CD8-positive, alpha-beta memory T cell (primary cell): Measurements from ENCODE around the gene PDCD1LG2. TPM values are rescaled to one million over a fixed set of nuclear protein-coding genes. Genes with fewer than 3 reads are reported as not detected.
A peak's percentile ranks its signal among the peaks of the same experiment; 100 is the strongest.

Experiments
- CTCF ChIA-PET: fragments of 350-600 bp; sonication (Branson Sonifier 250); formaldehyde crosslinking; loops from one replicate; lab custom pipeline; 2021; ENCODE audit warnings: antibody characterized with exemption; lab: Charles Lee
- POLR2A ChIA-PET: fragments of 350-600 bp; sonication (Branson Sonifier 250); formaldehyde crosslinking; loops from one replicate; lab custom pipeline; 2021; ENCODE audit warnings: antibody characterized with exemption; lab: Charles Lee
- DNase-seq, 5 donors: peaks; one replicate each; pipeline versions ENCODE4 v3.0.0 to v3.0.0-alpha.2; 2020 to 2022; ENCODE audit warnings: mixed read lengths in 1 of 5
- H3K27ac ChIP-seq: one replicate; pipeline ENCODE4 v1.7.0; 2013; ENCODE audit warnings: low read depth, mild to moderate bottlenecking, low read length, moderate library complexity
- H3K27me3 ChIP-seq: 2 replicates; pipeline ENCODE4 v1.7.0; 2013; ENCODE audit warnings: low read length, mild to moderate bottlenecking; ENCODE audit not compliant: insufficient read depth, poor library complexity, severe bottlenecking
- H3K36me3 ChIP-seq: 2 replicates; pipeline ENCODE4 v1.7.0; 2013; ENCODE audit warnings: mild to moderate bottlenecking, low read length, moderate library complexity; ENCODE audit not compliant: insufficient read depth
- H3K4me1 ChIP-seq: 2 replicates; pipeline ENCODE4 v1.7.0; 2013; ENCODE audit warnings: mild to moderate bottlenecking, low read length, moderate library complexity; ENCODE audit not compliant: insufficient read depth
- H3K4me3 ChIP-seq: 2 replicates; pipeline ENCODE4 v1.7.0; 2013; ENCODE audit warnings: mild to moderate bottlenecking, low read length
- H3K9me3 ChIP-seq: 2 replicates; pipeline ENCODE4 v1.7.0; 2013; ENCODE audit warnings: mild to moderate bottlenecking, low read length
- H3K27ac Mint-ChIP-seq, 8 donors: one replicate each; pipeline ENCODE4 v1.8.0; 2020 to 2021; ENCODE audit warnings: mixed read lengths in 8 of 8, mild to moderate bottlenecking in 6 of 8, inconsistent platforms in 3 of 8, moderate library complexity in 3 of 8
- H3K27me3 Mint-ChIP-seq, 2 donors: one replicate each; pipeline ENCODE4 v1.8.0; 2020 to 2021; ENCODE audit warnings: mixed read lengths in 2 of 2, mild to moderate bottlenecking in 1 of 2, moderate library complexity in 1 of 2
- H3K36me3 Mint-ChIP-seq, 3 donors: one replicate each; pipeline ENCODE4 v1.8.0; 2020 to 2021; ENCODE audit warnings: mixed read lengths in 3 of 3, inconsistent platforms in 1 of 3, mild to moderate bottlenecking in 1 of 3
- H3K4me1 Mint-ChIP-seq, 3 donors: one replicate each; pipeline ENCODE4 v1.8.0; 2020 to 2021; ENCODE audit warnings: mixed read lengths in 3 of 3, inconsistent platforms in 1 of 3, mild to moderate bottlenecking in 1 of 3
- H3K4me3 Mint-ChIP-seq, 7 donors: one replicate each; pipeline ENCODE4 v1.8.0; 2020 to 2021; ENCODE audit warnings: mixed read lengths in 7 of 7, mild to moderate bottlenecking in 6 of 7, moderate library complexity in 4 of 7, inconsistent platforms in 2 of 7
- H3K9me3 Mint-ChIP-seq, 5 donors: one replicate each; pipeline ENCODE4 v1.8.0; 2020 to 2022; ENCODE audit warnings: mixed read lengths in 5 of 5, mild to moderate bottlenecking in 3 of 5, moderate library complexity in 2 of 5, inconsistent platforms in 1 of 5
- polyA plus RNA-seq: library from polyadenylated mRNA; unstranded; fragments of 300-500 nt; fragmentation: Illumina TruSeq; gene quantifications from one replicate; pipeline ENCODE4 v1.2.3, GENCODE V29; 2021
- total RNA-seq, 2 experiments: library from RNA; stranded (reverse); gene quantifications; one replicate each; pipeline ENCODE4 v1.2.3, GENCODE V29; 2021

Gene PDCD1LG2
- total and polyA plus RNA-seq, 3 experiments from 2014 or later = 0.33 to 0.37 TPM; not detected in 1

DNA sequence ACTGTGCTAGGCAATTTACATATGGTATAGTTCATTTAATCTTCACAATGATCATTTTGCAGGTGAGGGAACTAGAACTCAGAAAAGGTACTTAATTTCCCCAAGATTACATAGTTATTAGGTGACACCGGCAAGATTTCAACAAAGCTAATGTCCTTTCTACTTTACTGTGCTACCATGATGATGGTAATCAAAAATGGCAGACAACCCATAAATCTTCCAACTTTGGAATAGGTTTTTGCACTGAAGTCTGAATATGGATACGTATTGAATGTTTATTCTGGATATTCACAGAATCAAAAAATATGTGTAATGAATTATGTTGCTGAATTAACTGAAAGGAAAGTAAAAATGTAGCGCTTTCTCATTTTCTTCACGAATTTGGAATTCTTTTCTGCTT is 13.8 kb downstream of the PDCD1LG2 start:
- ChIA-PET POLR2A (no interaction called here), CTCF (no interaction called here)
- Histone ChIP-seq H3K9me3 (no peaks in the 10 kb centered on the region), H3K4me1 (no peaks in the 10 kb centered on the region), H3K36me3 (no peaks in the 10 kb centered on the region), H3K4me3 (no peak overlapping the region), H3K27me3 (no peaks in the 10 kb centered on the region), H3K27ac (no peak overlapping the region)
- Mint-ChIP-seq H3K4me3 (no peak overlapping the region), H3K9me3 (no peaks in the 10 kb centered on the region), H3K27me3 (no peaks in the 10 kb centered on the region), H3K27ac (no peak overlapping the region), H3K36me3 (no peaks in the 10 kb centered on the region), H3K4me1 (peaks cover 0 to 8% (median 6%) of the 10 kb centered on the region in 3 donors)
- no peak for DNase-seq

DNA sequence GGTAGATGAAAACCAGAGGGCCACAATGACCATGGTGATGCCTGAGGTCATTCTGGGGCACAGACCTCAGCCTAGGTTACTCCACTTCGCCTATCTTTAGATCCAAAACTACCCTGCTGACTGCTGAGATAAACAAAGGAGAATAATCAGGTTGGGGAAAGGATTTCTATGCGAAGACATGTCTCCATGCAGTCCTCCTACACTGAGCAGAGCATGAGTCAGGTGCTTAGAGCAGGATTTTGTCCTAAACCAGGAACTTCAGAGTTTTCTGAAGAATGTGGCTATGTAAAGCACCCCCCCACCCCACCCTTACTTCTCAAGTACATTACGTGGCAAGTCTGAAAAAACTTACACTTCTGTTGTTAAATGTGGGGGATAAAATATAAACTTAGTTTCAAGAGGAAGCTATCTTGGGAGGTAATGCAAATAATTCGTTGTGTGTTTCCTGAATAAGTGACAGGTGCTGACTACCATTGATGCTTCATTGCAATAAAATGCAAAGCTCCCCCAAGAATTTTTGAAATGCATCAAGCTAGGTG is 19.4 kb downstream of the PDCD1LG2 start:
- POLR2A ChIA-PET = no interaction called here
- Histone ChIP-seq H3K9me3 (no peaks in the 10 kb centered on the region), H3K4me3 (no peak overlapping the region), H3K27me3 (no peaks in the 10 kb centered on the region), H3K27ac (no peak overlapping the region), H3K36me3 (no peaks in the 10 kb centered on the region), H3K4me1 (peaks cover 32% of the 10 kb centered on the region)
- Mint-ChIP-seq H3K36me3 (peaks cover 0 to 5% (median 0%) of the 10 kb centered on the region in 3 donors), H3K27ac (peak overlapping the region in 1 of 8 donors; percentile 3), H3K27me3 (no peaks in the 10 kb centered on the region), H3K9me3 (no peaks in the 10 kb centered on the region), H3K4me1 (peaks cover 26 to 38% (median 37%) of the 10 kb centered on the region in 3 donors), H3K4me3 (no peak overlapping the region)
- CTCF ChIA-PET = no interaction called here
- DNase-seq = no peak

DNA sequence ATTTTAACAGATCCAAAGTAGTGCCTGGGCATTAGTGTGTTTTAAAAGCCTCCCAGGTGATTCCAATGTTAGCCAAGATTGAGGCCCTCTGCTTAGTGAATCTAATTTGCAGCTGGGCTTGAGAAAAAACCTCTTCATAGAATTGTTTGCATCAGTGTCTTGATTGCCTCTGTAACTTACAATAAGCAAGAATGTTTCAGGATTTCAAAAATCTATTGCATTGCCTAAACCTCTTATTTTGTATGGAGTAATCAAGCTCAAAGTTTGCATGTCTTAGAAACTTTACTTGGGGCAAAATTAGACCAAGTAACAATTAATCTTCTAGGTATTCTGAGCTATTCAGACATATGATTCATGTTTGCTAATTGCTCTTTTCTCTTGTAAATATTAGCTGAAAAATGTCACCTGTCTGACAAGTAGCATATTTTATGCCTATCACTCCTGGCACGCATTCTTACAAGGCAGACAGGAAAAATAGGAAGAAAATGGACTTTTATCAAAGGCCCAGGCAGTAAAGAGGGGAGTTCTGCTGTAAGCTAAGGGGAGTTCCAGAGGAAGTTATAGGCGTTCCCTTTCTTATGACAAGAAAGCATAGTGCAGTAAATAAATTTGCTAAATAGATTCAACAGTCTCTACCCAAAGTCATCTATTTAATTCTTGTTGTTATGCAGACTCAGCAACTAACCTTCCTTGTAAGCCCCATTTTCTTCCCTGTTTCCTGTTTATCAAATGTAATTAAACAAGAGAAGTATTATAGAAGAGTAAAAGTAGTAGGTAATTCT is 21.0 kb downstream of the PDCD1LG2 start:
- peak overlapping the region in 7 of 8 donors; percentile 5 to 82 (median 54) for H3K27ac Mint-ChIP-seq
- peaks cover 0 to 5% (median 0%) of the 10 kb centered on the region in 3 donors for H3K36me3 Mint-ChIP-seq
- peaks cover 26 to 38% (median 37%) of the 10 kb centered on the region in 3 donors for H3K4me1 Mint-ChIP-seq
- peak in 1 of 5 donors; percentile 13 for DNase-seq
- H3K9me3 Mint-ChIP-seq = no peaks in the 10 kb centered on the region
- Histone ChIP-seq H3K27ac (no peak overlapping the region), H3K9me3 (no peaks in the 10 kb centered on the region), H3K36me3 (no peaks in the 10 kb centered on the region), H3K27me3 (no peaks in the 10 kb centered on the region), H3K4me3 (no peak overlapping the region), H3K4me1 (peaks cover 32% of the 10 kb centered on the region)
- POLR2A ChIA-PET = no interaction called here
- peak overlapping the region in 3 of 7 donors; percentile 7 to 54 (median 27) for H3K4me3 Mint-ChIP-seq
- no peaks in the 10 kb centered on the region for H3K27me3 Mint-ChIP-seq
- CTCF ChIA-PET = no interaction called here

DNA sequence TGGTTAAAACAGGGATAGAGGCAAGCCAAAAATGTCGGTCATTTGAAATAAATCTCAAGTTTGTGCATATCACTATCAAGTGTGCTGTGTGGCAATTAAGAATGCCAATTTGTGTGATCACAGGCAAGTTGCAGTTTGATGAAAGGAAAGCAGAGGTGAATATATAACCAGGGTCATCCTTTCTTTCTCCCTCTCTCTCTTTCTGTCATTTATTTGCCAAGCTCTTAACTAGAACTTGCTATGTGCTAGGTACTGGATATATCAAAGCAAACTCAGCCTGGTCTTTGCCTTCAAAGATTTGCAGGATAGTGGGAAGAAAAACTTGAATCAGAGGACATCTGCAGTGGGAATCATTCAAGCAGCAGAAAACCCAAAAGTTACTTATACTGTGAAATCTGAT is 22.0 kb downstream of the PDCD1LG2 start:
- Mint-ChIP-seq H3K4me1 (peaks cover 26 to 38% (median 37%) of the 10 kb centered on the region in 3 donors), H3K27me3 (no peaks in the 10 kb centered on the region), H3K4me3 (no peak overlapping the region), H3K9me3 (no peaks in the 10 kb centered on the region), H3K27ac (peak overlapping the region in 3 of 8 donors; percentile 6 to 82 (median 57)), H3K36me3 (peaks cover 0 to 5% (median 0%) of the 10 kb centered on the region in 3 donors)
- H3K4me3 ChIP-seq = no peak overlapping the region
- H3K4me1 ChIP-seq = peaks cover 32% of the 10 kb centered on the region
- H3K27me3 ChIP-seq = no peaks in the 10 kb centered on the region
- ChIA-PET CTCF (no interaction called here), POLR2A (no interaction called here)
- no peaks in the 10 kb centered on the region for H3K9me3 ChIP-seq
- H3K27ac ChIP-seq = no peak overlapping the region
- DNase-seq = no peak
- no peaks in the 10 kb centered on the region for H3K36me3 ChIP-seq

DNA sequence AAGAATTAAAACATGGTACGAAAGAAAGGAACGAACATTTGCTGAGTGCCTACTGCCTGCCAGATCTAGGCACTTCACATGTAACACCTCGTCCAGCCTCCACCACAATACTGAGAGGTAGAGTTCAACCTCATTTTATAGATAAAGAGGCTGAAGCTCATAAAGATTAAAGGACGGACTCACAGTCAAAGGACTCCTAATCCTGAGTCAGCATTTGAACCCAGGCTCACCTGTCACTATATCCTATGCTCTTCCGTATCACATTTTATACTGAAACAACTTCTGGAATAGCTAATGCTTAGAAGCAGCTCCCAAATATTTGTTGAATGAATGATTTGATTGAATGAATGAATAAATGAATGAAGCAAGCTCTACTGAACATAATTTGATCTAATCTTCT is 22.5 kb downstream of the PDCD1LG2 start:
- ChIA-PET POLR2A (no interaction called here), CTCF (no interaction called here)
- Histone ChIP-seq H3K36me3 (no peaks in the 10 kb centered on the region), H3K4me3 (no peak overlapping the region), H3K4me1 (peaks cover 32% of the 10 kb centered on the region), H3K27me3 (no peaks in the 10 kb centered on the region), H3K9me3 (no peaks in the 10 kb centered on the region), H3K27ac (no peak overlapping the region)
- no peak for DNase-seq
- Mint-ChIP-seq H3K4me3 (no peak overlapping the region), H3K36me3 (peaks cover 0 to 5% (median 0%) of the 10 kb centered on the region in 3 donors), H3K27me3 (no peaks in the 10 kb centered on the region), H3K4me1 (peaks cover 26 to 38% (median 37%) of the 10 kb centered on the region in 3 donors), H3K9me3 (no peaks in the 10 kb centered on the region), H3K27ac (peak overlapping the region in 1 of 8 donors; percentile 82)

DNA sequence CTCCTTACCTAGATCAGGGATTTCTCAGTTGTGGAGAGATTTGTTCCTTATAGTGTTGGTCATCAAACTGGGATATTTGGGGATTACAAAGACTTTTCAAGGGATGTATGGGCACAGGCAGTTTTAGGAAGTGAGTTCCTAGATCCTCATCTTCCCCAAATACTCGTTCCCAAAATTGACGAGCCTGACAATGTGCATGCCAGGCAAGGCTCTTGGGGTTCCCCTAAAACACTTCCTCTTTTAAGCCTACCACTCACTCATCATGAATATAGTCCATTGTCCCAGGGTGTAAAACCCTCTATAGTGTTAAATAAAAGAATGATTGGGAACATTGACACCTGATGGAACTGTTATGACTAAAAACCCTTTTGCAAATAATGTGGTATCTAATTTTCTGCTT is 26.4 kb downstream of the PDCD1LG2 start:
- Histone ChIP-seq H3K27ac (no peak overlapping the region), H3K4me3 (no peak overlapping the region), H3K4me1 (peaks cover 15% of the 10 kb centered on the region), H3K27me3 (no peaks in the 10 kb centered on the region), H3K36me3 (no peaks in the 10 kb centered on the region), H3K9me3 (no peaks in the 10 kb centered on the region)
- DNase-seq = no peak
- ChIA-PET POLR2A (no interaction called here), CTCF (no interaction called here)
- peaks cover 0 to 5% (median 3%) of the 10 kb centered on the region in 3 donors for H3K36me3 Mint-ChIP-seq
- H3K9me3 Mint-ChIP-seq = no peaks in the 10 kb centered on the region
- no peak overlapping the region for H3K4me3 Mint-ChIP-seq
- H3K27ac Mint-ChIP-seq = no peak overlapping the region
- peaks cover 12 to 19% (median 14%) of the 10 kb centered on the region in 3 donors for H3K4me1 Mint-ChIP-seq
- H3K27me3 Mint-ChIP-seq = peaks cover 0 to 2% of the 10 kb centered on the region in 2 donors

DNA sequence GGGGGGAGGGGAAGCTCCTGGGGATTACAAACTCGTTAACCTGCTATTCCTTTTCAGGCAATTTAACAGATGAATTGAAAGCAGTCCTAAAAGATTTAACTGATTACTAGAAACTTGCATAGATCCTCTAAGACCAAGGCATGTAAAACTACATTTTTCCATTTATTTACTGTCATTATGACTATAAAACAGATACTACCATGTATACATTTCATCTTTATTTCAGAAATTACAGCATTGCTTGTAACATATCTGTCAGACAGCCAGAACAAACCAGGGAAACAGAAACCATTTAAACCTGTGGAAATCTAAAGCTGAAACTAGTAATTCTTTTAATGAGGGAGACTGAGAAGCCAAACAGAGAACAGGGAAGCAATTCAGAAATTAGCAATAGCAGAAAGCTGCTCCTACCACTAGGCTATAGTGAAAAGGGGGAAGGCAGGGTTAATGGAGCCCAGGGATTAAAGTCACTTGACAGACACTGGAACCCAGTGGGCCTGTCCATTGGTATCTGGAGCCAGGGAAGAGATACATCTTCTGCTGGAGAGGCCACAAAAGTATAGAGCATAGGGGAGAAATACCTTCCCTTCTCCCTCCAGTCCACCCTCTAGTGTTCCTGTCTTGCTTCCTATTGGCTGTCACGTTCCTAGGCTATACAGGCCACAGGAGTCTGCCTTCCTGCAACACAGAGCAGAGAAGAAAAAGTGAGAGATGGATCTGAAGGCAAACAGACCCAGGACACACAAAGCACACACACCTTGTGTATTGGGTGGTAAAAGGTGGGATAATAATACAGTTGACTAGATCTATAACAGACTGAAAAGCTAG is 33.8 kb downstream of the PDCD1LG2 start:
- H3K36me3 ChIP-seq = no peaks in the 10 kb centered on the region
- no peaks in the 10 kb centered on the region for H3K4me1 ChIP-seq
- no peak overlapping the region for H3K4me3 ChIP-seq
- no peak overlapping the region for H3K27ac ChIP-seq
- no peaks in the 10 kb centered on the region for H3K9me3 ChIP-seq
- H3K9me3 Mint-ChIP-seq = no peaks in the 10 kb centered on the region
- H3K27ac Mint-ChIP-seq = no peak overlapping the region
- POLR2A ChIA-PET = interaction anchor here (0.5 kb wide), 1 partner anchor 29 kb away, joined by 11 read pairs; no protein-coding TSS in a partner anchor
- H3K36me3 Mint-ChIP-seq = peaks cover 0 to 3% (median 0%) of the 10 kb centered on the region in 3 donors
- H3K4me1 Mint-ChIP-seq = no peaks in the 10 kb centered on the region
- H3K4me3 Mint-ChIP-seq = no peak overlapping the region
- no peaks in the 10 kb centered on the region for H3K27me3 Mint-ChIP-seq
- DNase-seq = no peak
- no peaks in the 10 kb centered on the region for H3K27me3 ChIP-seq
- CTCF ChIA-PET = no interaction called here
